DND-41 (cell line): ENCODE results near the gene NFASC.

Experiments
- CTCF ChIP-seq: IDR thresholded peaks from 2 replicates; pipeline ENCODE4 v1.5.1; 2012; ENCODE audit warnings: borderline replicate concordance, low read length, moderate library complexity, mild to moderate bottlenecking; ENCODE audit not compliant: poor library complexity, severe bottlenecking; ENCODE audit errors: extremely low read depth
- EZH2 ChIP-seq: IDR thresholded peaks from 3 replicates; pipeline ENCODE4 v1.6.1; 2012; ENCODE audit warnings: borderline replicate concordance, low read depth, mild to moderate bottlenecking, moderate library complexity, low read length, inconsistent platforms; ENCODE audit not compliant: severe bottlenecking

GRCh38 chr1:205064741-205065316 is 194.2 kb downstream of the NFASC start:
- no peak for TF ChIP-seq CTCF
- no peak for TF ChIP-seq EZH2
